Osteocyte (in vitro differentiated cells): Measurements from ENCODE around the gene JOSD1. TPM values are rescaled to one million over a fixed set of nuclear protein-coding genes. Genes with fewer than 3 reads are reported as not detected.

Source experiments
- DNase-seq: peaks from one replicate; pipeline ENCODE4 v3.0.0; 2021; ENCODE audit warnings: mixed read lengths; ENCODE audit not compliant: unreplicated experiment; ENCODE audit errors: extremely low spot score
- H3K27ac Mint-ChIP-seq: one replicate; pipeline ENCODE4 v1.8.0; 2021; ENCODE audit warnings: mild to moderate bottlenecking, mixed read lengths; ENCODE audit not compliant: unreplicated experiment
- H3K27me3 Mint-ChIP-seq: one replicate; pipeline ENCODE4 v1.8.0; 2021; ENCODE audit warnings: mixed read lengths; ENCODE audit not compliant: unreplicated experiment
- H3K36me3 Mint-ChIP-seq: one replicate; pipeline ENCODE4 v1.8.0; 2021; ENCODE audit warnings: mixed read lengths; ENCODE audit not compliant: unreplicated experiment
- H3K4me1 Mint-ChIP-seq: one replicate; pipeline ENCODE4 v1.8.0; 2021; ENCODE audit warnings: mixed read lengths; ENCODE audit not compliant: unreplicated experiment
- H3K4me3 Mint-ChIP-seq: one replicate; pipeline ENCODE4 v1.8.0; 2021; ENCODE audit warnings: mild to moderate bottlenecking, moderate library complexity, mixed read lengths; ENCODE audit not compliant: unreplicated experiment
- H3K9me3 Mint-ChIP-seq: one replicate; pipeline ENCODE4 v1.8.0; 2021; ENCODE audit warnings: mixed read lengths; ENCODE audit not compliant: unreplicated experiment
- total RNA-seq: library from RNA; stranded (reverse); gene quantifications from 2 replicates; pipeline ENCODE4 v1.2.1, GENCODE V29; 2021
- TF ChIP-seq, protein P1 (sequence below): fragments of 200-600 bp; sonication (generic); IDR thresholded peaks from 2 replicates; pipeline ENCODE4 v1.5.0; 2021; ENCODE audit warnings: antibody characterized with exemption, mild to moderate bottlenecking, moderate library complexity

JOSD1 gene
- total RNA-seq, 1 donor from 2014 or later, result 78.6 TPM

DNA sequence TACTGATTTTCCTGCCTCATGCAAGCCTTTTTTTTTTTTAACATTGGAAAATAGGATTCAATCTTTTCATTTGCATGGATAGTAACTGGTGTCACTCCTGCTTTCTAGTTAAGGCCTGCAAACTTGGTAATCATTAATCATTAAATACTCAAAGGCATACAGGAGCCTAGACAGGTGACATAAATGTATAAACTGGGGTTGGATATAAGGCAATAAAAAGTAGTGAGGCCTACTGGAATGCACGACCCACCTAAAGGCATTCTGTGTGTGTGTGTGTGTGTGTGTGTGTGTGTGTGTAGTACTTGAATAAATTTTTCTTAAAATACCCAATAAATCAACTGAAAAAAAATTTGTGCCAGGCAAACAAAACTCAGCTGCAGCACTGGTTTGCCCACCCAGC, 11.1 kb downstream of the JOSD1 start:
- Mint-ChIP-seq H3K4me1 (peaks cover 15% of the 10 kb centered on the region), H3K27me3 (no peaks in the 10 kb centered on the region), H3K36me3 (peaks cover 47% of the 10 kb centered on the region), H3K27ac (no peak overlapping the region), H3K4me3 (no peak overlapping the region), H3K9me3 (no peaks in the 10 kb centered on the region)
- TF ChIP-seq, protein P1, sequence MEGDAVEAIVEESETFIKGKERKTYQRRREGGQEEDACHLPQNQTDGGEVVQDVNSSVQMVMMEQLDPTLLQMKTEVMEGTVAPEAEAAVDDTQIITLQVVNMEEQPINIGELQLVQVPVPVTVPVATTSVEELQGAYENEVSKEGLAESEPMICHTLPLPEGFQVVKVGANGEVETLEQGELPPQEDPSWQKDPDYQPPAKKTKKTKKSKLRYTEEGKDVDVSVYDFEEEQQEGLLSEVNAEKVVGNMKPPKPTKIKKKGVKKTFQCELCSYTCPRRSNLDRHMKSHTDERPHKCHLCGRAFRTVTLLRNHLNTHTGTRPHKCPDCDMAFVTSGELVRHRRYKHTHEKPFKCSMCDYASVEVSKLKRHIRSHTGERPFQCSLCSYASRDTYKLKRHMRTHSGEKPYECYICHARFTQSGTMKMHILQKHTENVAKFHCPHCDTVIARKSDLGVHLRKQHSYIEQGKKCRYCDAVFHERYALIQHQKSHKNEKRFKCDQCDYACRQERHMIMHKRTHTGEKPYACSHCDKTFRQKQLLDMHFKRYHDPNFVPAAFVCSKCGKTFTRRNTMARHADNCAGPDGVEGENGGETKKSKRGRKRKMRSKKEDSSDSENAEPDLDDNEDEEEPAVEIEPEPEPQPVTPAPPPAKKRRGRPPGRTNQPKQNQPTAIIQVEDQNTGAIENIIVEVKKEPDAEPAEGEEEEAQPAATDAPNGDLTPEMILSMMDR, result no peak
- no peak for DNase-seq

DNA sequence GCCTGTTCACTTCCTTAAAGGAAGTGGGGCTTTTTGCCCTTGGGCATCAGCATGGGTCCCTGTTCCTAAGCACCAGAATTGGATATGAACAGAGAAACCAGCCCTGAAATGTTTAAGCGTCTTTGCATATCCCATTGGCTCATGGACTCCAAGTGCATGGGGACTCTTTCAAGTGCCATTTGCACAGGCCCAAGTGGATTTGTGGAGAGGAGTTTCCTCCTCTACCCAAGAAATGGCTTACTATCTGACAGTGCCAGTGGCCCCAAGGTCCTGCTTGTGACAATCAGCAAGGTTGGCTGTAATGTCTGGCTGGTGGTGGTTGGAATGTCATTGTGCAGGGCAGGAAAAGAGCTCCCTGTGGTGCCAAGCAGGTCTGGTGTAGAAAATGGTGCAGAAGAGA, 15.0 kb downstream of the JOSD1 start:
- H3K36me3 Mint-ChIP-seq, result peaks cover 42% of the 10 kb centered on the region
- no peaks in the 10 kb centered on the region for H3K9me3 Mint-ChIP-seq
- H3K27ac Mint-ChIP-seq, result no peak overlapping the region
- H3K4me3 Mint-ChIP-seq, result no peak overlapping the region
- DNase-seq, result no peak
- TF ChIP-seq, protein P1, result no peak
- H3K27me3 Mint-ChIP-seq, result no peaks in the 10 kb centered on the region
- H3K4me1 Mint-ChIP-seq, result peaks cover 18% of the 10 kb centered on the region

DNA sequence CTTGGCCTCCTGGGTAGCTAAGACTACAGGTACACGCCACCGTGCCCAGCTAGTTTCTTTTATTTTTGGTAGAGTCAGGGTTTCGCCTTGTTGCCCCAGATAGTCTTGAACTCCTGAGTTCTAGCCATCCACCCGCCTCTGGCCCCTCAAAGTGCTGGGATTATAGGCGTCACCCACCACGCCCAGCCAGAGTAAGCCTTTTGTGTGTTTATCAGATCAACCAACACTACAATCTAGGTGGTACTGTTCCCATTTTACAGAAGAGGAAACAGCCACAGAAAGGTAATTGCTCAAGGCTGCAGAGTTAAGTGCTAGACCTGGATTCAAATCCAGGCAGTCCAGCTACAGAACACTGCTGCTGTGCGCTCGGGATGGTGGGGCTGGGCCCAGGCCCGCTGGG, 15.8 kb downstream of the JOSD1 start:
- no peak overlapping the region for H3K4me3 Mint-ChIP-seq

DNA sequence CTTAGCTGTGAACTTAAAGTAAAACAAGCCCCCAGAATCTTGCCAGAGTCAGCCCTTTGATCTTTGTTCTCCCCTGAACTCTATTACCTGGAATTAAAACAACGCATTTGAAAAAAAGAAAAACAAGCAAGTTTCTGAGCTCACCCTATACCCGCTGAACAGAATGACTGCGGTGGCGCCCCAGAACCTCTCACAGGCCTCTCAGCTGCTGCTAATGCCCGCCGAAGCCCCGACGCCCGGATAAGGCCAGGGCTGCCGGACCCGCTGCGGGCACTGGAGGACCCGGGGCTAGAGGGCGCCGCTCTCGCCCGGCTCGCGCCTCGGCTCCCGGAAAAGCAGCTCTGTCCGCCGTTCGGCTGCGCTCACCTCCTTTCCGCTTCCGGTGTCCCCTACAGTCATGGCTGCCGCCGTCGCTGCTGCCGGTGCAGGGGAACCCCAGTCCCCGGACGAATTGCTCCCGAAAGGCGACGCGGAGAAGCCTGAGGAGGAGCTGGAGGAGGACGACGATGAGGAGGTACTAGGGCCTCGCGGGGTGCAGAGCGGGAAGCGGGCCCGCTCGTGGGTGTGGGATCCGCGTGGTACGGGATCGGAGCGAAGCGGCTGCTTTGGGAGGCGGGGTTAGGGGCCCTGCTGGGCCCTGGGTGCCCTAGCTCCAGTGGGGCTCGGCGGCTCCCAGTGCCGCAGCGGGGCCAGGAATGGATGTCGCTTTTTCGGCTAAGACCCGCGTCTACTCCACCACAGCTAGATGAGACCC, 19.0 kb downstream of the JOSD1 start, which contains the start of gene TOMM22:
TOMM22 (plus strand) TSS at position 376 of the 754 bp plus-strand sequence; CDS start at position 398, 22 bp downstream.
- Mint-ChIP-seq H3K36me3 (peaks cover 22% of the 10 kb centered on the region), H3K27ac (peak within 1 kb of the TSS; percentile 87), H3K4me3 (peak within 1 kb of the TSS; percentile 98), H3K9me3 (no peaks in the 10 kb centered on the region), H3K4me1 (peaks cover 18% of the 10 kb centered on the region), H3K27me3 (no peaks in the 10 kb centered on the region)
- peak; percentile 94 for DNase-seq
- TF ChIP-seq, protein P1, result peak; percentile 62

More for the DNA sequence above, 15.8 kb downstream of the JOSD1 start:
- Mint-ChIP-seq H3K27ac (no peak overlapping the region), H3K27me3 (no peaks in the 10 kb centered on the region), H3K36me3 (peaks cover 40% of the 10 kb centered on the region), H3K4me1 (peaks cover 18% of the 10 kb centered on the region), H3K9me3 (no peaks in the 10 kb centered on the region)
- TF ChIP-seq, protein P1, result no peak
- no peak for DNase-seq

DNA sequence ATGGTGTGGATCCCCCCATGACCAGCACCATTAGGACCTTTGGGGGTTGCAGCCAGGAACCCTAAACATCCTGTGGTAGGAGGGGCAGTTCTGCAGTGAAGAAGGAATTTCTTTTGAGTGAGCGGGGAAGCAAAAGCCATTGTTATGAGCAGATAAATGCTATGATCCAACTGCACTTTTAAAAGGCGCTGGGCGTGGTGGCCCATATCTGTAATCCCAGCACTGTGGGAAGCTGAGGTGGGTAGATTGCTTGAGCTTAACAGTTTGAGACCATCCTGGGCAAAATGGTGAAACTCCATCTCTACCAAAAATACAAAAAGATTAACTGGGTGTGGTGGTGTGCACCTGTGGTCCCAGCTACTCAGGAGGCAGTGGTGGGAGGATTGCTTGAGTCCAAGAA, 24.9 kb downstream of the JOSD1 start:
- Mint-ChIP-seq H3K27ac (no peak overlapping the region), H3K36me3 (peaks cover 18% of the 10 kb centered on the region), H3K4me1 (no peaks in the 10 kb centered on the region), H3K4me3 (no peak overlapping the region), H3K27me3 (no peaks in the 10 kb centered on the region), H3K9me3 (no peaks in the 10 kb centered on the region)
- TF ChIP-seq, protein P1, result no peak
- DNase-seq, result no peak
